HG02973 (cell line): Measurements from ENCODE around the gene TTC21A.

Experiments
- ATAC-seq: cut with Tn5 transposase; IDR thresholded peaks from one replicate; pipeline ENCODE4 v1.9.1; 2021; ENCODE audit warnings: moderate library complexity; ENCODE audit not compliant: unreplicated experiment

TTC21A gene

DNA sequence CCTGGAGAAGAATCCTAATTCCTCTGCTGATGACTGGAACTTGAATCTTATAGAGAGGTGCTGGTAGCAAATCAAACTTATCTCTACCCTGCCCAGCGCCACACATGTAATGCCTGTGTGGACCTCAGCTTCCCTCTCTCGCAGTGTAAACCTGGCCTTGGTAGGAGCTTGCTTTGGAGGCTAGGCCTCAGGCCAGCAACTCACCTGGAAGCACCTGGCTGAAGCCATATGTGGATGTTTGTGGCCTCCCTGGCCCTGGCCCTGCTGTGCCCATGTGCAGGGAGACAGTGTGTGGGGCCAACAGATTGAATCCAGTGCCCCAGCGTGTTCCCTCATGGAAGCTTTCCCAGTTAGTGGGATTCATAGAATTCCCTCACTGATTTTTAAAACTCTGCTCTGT lies 8.4 kb downstream of the TTC21A start:
- ATAC-seq, result no peak

DNA sequence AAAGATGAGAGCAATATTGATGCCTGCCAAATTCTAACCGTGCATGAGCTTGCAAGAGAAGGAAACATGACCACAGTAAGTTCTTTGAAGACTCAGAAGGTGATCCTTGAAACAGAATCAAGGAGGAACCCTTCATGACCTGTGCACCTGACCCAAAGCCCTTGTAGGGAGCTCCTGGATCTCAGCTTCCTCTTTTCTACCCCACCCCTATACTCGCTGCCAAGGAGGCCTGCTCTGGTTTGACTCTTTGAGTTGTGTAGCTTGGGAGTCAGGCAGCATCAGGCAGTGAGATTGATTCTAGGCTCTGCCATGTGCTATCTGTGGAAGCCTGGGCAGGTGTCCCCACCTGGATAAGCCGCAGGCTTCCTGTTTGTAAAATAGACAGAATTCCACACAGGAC lies 10.6 kb downstream of the TTC21A start:
- no peak for ATAC-seq

DNA sequence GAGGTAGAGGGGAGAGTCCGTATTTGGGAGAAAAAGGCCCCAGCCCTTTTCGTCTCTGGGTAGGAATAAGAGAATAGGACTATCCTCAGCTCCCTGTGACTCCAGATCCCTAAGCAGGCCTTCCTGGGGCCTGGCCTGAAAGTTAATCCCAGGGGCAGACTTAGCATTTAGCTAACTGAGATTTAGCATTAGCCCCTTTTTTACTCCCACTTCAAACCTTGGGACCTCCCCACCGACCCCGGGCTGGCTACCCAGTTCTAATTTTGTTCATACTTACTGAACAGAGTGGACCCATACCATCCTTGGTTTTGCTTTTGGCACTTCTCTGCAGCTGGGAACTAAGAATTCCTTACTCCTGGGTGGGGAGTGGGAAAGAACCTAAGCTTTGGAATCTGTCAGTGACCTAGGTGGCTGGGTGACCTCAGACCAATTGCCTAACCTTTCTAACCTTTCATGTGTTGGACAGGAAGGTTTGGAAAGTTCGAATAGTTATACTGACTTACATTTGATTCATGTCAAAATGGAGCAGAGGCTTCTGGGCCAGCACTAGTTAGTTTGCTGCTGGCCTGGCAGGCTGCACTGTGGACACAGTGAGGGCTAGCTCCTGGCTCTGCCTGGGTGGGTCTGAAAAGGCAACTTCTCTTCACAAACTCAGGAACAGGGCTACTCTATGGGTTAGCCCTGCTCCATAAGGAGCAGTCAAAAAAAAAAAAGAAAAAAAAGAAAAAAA lies 11.6 kb downstream of the TTC21A start:
- no peak for ATAC-seq

DNA sequence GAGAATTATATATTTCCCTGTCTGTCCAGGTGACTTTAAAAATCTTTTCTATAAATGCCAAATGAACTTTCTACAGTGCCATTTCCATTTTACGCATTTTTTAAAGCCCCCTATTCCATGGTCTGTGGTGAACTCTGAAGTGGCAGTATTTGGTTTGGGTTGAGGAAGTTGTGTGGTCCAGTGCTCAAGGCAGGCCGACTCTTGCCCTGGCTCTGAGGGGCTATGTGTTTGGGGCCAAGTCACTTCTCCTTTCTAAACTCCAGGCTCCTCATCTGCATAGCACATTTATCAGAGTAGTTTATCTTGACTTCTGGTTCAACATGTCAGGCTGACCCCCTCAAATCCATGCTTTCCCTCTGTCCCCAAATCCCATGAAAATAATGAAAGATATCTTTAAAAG lies 14.1 kb downstream of the TTC21A start:
- ATAC-seq, result no peak

DNA sequence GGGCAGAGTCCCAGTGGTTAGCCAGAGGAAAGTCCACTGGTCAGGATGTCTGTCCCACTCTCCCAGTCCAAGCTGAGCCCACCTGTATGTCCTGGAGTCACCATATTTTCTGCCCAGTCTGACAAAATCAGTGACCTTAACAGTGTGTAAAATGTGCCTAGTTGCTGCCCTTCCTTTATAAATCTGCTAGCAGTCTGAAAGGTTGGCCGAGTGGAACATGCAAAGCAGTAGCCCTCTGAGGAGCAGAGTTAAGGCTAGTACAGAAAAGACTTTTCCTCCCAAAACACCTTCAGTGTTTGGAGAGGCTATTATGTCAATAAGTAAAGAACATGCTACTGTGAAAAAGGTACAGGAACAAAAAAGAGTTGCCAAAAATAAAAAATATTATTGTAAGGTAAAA lies 15.3 kb downstream of the TTC21A start:
- ATAC-seq, result no peak

DNA sequence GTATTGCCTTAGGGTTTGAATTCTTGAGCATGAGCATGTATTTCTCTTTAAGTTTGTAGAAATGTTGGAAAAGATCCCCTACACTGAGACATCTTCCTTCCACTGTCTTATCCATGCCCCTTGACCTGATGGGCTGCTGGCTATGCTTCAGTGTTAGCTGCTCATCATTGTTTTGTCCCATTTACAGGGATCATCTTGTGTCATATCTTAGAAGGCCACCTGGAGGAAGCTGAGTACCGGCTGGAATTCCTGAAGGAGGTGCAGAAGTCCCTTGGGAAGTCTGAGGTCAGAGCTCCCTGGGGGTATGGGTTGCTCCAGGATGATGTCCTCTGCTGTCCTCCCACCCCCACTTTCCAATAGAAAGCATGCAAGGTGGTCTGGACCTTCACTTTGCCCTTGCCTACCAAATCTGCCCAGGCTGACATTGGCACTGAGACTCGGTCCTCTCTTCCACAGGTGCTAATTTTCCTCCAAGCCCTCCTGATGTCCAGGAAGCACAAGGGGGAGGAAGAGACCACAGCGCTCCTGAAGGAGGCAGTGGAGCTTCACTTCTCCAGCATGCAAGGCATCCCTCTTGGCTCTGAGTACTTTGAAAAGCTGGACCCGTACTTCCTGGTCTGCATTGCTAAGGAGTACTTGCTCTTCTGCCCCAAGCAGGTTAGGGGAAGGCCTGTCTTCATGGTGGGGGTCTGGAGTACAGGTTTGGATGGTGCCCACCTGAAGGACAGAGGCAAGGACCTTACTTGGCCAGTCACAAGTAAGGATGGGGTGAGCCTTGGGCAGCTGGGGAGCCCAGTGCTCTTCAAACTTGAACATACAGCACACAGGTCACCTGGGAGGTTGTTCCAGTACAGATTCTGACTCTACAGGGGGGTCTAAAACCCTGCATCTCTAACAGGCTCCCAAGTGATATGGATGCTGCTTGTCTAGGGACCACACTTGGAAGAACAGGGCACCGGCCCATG lies 17.7 kb downstream of the TTC21A start:
- ATAC-seq, result no peak

DNA sequence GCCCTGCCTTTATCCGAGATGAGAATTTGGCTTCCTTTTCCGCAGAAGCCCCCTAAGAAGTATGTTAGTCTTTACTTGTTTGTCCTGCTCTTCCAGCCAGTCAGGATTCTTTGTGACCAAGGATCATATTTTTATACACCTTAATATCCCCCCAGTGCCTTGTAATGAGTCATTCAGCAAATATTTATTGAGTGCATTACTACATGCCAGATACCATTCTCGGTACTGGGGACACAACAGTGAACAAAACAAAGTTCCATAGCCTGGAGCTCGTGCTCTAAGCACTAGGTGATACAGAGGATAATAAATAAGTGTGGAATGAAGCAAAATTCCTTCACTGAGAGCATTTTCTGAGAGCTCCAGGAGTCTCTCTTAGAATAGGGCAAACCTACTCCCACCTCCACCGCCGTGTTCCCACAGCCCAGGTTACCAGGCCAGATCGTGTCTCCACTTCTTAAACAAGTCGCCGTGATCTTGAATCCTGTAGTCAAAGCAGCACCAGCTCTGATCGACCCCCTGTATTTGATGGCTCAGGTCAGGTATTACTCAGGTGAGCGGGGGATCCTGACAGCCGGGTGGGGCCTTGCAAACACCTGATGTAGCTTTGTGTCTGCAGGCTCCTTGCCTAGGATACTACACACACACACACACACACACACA lies 18.5 kb downstream of the TTC21A start:
- ATAC-seq, result no peak

DNA sequence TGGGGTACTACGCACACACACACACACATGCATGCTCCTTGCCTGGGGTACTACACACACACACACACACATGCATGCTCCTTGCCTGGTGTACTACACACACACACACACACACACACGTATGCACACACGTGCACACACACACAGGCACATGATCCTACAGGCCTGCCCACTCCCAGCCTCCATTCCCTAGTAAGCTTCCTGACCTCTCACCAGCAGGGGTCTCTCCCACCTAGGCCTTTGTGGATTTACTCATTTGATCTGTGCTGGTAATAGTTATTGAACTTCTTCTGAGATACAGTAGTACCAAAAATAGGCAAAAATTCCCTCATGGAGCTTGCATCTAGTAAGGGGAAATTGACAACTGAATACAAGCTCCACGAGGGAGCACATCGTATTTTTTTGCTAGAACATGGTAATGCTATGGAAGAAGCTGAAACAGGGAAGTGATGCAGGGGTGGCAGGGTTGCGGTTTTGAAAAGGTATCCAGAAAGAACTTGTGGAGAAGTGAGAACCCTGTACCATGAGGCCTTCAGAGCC lies 19.1 kb downstream of the TTC21A start:
- no peak for ATAC-seq

DNA sequence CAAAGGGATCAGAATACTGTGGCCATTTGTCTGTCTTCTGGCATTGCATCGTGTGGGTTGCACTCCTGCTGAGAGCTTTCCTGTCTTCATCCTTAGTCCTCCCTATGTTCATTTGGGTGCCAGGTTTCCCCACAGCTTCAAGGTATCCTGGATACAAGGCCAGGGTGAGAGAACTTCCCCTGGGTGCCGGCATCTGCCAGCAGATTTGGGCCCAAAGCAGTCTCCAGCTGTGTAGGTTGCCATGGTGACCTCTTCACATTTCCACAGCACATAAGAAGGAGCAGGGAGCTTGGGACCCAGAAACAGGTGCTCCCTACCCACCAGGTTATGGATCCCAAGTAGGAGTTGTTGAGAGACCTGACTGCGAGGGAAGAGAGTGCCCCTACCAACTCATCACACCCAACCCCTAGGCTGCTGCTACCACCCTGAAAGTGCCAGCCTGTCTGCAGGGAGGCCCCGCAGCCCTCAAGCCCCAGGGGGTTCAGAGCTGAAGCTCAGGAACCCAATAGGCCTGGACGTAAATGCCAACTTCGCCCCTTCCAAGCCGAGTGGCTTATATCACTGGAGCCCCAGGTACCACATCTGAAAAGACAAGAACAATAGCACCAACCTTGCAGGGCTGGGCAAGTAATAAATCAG lies 19.9 kb downstream of the TTC21A start:
- no peak for ATAC-seq

DNA sequence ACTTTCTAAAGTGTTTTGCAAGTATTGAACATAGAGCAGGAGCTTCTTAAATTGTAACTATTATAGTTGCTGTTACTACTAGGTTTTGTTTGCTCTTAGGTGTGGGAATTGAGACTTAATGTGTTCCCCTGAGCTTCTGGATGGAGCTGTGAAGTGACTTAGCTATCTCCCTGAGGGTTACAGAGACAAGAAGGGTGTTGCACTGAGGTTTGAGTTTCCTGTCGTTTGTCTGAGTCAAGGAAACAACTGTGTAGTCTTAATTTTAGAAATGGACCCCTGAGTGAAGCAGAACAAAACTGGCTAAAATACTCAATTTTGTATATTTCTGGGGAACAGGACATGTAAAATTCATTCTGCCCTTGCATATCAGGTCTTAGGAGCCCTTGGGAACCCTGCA lies 20.4 kb downstream of the TTC21A start:
- no peak for ATAC-seq

DNA sequence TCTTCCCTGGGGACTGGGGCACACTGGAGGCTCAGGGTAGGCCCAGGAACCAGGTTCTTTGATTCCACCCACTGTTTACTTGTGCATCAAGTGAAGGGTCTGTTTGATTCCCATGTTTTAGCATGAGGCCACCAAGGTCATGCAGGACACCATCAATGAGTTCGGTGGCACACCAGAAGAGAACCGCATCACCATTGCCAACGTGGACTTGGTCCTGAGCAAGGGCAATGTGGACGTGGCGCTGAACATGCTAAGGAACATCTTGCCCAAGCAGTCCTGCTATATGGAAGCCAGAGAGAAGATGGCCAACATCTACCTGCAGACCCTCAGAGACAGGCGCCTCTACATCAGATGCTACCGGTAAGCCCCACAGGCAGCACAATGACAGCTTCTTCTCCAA lies 21.5 kb downstream of the TTC21A start:
- no peak for ATAC-seq

DNA sequence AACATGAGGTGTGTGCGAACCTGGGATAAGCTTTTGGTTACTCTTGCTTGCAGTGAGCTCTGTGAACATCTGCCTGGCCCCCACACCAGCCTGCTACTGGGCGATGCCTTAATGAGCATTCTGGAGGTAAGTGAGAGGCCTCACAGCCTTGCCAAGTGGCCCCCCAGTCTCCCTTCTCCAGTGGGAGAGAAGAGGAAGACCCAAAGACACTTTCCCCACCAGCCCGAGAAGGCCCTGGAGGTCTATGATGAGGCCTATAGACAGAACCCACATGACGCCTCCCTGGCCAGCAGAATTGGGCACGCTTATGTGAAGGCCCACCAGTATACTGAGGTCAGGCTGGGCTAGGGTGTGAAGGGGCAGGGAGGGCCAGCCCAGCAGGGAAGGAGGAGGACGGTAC lies 22.5 kb downstream of the TTC21A start:
- no peak for ATAC-seq

DNA sequence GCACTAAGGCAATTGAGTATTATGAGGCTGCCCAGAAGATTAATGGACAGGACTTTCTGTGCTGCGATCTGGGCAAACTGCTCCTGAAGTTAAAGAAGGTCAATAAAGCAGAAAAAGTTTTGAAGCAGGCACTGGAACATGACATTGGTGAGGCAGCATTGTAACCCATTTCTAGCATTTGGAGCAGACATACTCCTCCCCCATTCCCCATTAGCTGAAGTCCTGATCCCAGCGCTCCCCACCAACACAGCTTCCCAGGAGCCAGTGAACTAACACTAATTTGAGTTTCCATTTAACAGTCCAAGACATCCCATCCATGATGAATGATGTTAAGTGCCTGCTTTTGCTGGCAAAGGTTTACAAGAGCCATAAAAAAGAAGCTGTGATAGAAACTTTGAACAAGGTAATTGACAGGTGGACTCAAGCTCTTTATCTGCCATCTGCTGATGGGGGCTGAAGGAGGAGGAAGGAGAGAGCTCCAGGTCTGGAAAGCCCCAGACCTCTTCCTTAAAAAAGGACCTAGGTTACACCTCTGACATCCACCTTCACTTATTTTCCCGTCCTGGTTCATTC lies 23.3 kb downstream of the TTC21A start:
- no peak for ATAC-seq

DNA sequence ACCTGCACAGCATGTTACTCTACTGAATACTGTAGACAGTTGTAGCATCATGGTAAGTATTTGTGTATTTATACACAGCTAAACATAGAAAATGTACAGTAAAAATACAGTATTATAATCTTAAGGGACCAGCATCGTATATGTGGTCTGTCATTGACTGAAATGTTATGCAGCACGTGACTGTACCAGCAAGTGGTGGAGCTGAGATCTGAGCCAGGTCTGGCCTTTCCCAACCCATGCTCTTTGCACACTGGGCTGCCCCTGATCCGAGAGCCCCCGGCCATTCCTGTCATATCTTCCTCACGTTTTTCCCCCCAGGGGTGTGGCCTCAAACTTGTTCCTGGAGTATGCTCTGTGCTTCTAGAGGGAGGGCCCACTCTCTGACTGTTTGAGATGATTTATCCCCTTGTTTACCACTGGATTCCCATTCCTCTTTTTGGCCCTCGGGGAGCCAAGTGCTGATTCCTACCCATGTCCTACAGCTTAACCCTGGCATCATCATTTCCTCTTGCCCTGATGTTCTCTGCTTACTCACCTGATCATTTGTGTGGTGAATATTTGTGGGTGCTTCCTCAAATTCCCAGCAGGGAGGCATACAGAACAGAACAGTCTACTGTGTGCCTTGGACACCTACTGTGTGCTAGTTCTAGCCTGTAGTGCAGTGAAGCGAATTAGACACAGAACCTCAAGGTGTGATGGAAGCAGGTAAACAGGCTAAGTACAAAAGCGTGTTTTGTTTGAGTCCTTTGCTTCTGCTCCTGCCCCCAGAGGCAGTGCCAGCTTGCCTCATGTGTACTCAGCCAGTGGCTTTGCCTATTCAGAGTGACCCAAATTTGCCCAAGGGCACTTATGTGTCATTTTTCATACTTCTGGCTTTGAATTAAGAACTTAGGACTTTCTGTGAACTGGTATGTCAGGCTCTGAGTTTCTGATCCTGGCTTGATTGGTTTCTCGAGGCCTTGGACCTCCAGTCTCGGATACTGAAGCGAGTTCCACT lies 24.9 kb downstream of the TTC21A start:
- no peak for ATAC-seq

DNA sequence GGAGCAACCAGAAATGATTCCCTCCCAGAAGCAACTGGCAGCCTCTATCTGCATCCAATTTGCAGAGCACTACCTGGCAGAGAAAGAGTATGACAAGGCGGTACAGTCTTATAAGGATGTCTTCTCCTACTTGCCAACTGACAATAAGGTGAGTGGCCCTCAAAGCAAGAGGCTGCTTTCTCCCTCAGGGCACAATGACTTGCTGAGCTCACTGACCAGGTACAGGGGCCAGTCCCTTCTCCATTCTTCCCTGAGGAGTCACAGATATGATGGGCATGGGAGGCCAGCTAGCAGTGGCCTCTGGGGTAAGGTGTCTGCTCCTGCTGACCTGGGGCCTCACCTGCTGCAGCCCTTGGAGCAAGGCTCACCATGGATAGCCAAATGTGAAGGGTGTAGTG lies 25.6 kb downstream of the TTC21A start:
- ATAC-seq, result no peak

DNA sequence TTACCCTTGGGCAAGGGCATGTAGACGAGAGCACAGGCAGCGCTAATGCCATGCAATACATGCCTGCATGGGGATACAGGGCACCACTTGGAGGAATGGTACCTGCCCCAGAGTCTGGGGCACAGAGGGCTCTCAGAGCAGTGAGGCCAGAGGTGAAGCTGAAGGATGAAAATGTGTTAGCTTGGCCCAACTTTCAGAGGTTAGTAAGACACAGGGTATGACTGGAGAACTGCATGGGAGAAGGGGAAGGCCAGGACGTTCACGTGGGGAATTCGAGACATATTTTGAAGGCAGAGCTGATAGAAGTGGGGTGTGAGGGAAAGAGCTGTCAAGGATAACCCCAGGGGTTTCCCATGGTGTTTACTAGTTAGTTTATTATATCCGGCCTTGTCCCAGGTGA lies 26.3 kb downstream of the TTC21A start:
- ATAC-seq, result no peak

DNA sequence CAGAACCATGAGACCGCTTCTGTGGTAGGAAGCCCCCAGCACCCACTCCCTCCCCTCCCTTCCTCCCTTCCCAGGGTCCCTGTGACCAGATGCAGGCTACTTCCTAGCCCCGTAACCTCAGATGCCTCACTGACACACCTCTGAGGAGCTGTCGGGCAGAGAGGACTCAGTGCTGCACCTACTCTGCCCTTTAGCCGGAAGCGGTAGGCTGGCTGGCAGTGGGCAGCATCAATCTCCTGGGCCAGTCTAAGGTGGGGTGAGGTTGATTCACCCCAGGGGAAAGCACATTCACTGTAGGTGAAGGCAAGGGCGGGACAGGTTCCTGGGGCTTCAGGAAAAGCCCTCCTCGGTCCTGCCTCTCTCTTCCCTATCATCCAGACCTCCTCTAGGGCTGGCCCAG lies 26.8 kb downstream of the TTC21A start:
- ATAC-seq, result no peak

DNA sequence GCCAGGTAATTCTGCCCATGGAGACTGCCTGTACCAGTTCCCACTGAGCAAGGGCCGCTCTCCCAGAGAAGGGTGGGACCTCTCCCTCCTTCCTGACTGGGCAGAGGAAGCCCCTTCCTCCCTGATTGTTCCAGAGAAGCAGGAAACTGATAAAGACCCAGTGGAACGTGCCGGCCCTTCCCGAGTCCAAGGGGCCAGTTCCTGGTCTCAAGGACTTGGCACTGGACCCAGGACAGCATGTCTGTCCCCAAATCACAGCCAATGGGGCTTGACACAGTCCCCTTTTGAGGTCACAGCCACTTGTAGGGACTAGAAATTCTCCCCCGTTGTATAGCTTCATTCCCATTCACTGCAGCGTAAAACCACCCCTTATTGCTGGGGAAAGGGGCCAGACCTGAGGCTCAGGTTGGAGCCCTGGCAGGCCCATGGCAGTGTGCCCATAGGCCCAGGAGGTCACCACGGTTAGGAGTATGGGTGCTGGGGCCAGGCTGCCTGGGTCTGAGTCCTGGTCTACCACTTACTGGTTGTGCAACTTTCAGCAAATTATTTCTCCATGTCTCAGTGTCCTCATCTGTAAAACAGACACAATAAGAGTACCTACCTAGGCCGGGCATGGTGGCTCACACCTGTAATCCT lies 27.8 kb downstream of the TTC21A start:
- ATAC-seq, result no peak
